ENCODE measurements around the gene WASHC3. TPM values are rescaled to one million over a fixed set of nuclear protein-coding genes. Genes with fewer than 3 reads are reported as not detected.

Gene WASHC3
- total and polyA plus RNA-seq, 2 donors (not counting 3 experiments of a cell fraction or from before 2014, with no cell fraction given): 27.8 to 28.8 TPM

DNA sequence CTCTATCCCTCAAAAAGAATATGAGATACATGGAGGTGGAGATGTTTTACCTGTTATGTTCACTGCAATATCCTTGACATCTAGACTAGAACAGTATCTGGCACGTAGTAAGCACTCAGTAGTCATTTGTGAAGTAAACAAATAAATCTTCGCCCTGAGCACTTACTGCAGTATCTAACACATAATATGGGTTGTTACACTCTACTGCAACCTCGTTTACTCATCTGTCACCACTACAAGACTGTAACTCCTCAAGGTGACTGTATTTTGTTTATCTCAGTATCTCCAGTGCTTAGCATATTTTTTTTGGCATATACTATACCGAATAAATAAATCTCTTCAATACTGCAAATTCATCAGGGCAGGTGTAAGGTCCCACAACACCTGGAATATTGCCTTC is 66.1 kb downstream of the WASHC3 start:
- FAIRE-seq: no peak
- no peak overlapping the region for H3K4me2 ChIP-seq (ENCODE audit: insufficient read depth, low read length)
- no peak overlapping the region for H3K9ac ChIP-seq (replicated peaks; ENCODE audit: extremely low read depth, insufficient read depth, low read length)
- H3K27ac ChIP-seq (ENCODE audit: insufficient read depth, low read depth, low read length): no peak overlapping the region
- no peaks in the 10 kb centered on the region for H3K9me3 ChIP-seq (replicated peaks; ENCODE audit: control insufficient read depth, insufficient read depth, low read length)
- intact Hi-C loops (cut with micrococcal nuclease): no loop called here
- no peak for DNase-seq (ENCODE audit: low read depth, low spot score)
- H2AFZ ChIP-seq (ENCODE audit: low read depth, low read length): no peak overlapping the region
- ChIA-PET CTCF (no interaction called here), POLR2A (no interaction called here)
- no peaks in the 10 kb centered on the region for H3K36me3 ChIP-seq (ENCODE audit: control insufficient read depth in 2 of 2, extremely low read depth in 1 of 2, insufficient read depth in 2 of 2, low read length in 2 of 2)
- no peaks in the 10 kb centered on the region for H4K20me1 ChIP-seq (replicated peaks; ENCODE audit: control insufficient read depth, extremely low read depth, insufficient read depth, low read length)
- no peaks in the 10 kb centered on the region for H3K79me2 ChIP-seq (ENCODE audit: control insufficient read depth, insufficient read depth, low read length)
- dilution Hi-C loops (cut with MboI; ENCODE audit: extremely low pct_ligation_motif_present, low sequenced_read_pairs): no loop called here
- no peaks in the 10 kb centered on the region for H3K9me1 ChIP-seq (replicated peaks; ENCODE audit: control insufficient read depth, extremely low read depth, insufficient read depth, low read length)
- TF ChIP-seq MYC (IDR thresholded peaks at IDR 0.05; ENCODE audit: low read depth, low read length): no peak
- TF ChIP-seq EZH2 (IDR thresholded peaks at IDR 0.05; ENCODE audit: borderline replicate concordance, low read depth, low read length, severe bottlenecking): no peak
- TF ChIP-seq POLR2AphosphoS5 (IDR thresholded peaks at IDR 0.05; ENCODE audit: insufficient read depth, low read depth, low read length): no peak
- TF ChIP-seq, protein P1, sequence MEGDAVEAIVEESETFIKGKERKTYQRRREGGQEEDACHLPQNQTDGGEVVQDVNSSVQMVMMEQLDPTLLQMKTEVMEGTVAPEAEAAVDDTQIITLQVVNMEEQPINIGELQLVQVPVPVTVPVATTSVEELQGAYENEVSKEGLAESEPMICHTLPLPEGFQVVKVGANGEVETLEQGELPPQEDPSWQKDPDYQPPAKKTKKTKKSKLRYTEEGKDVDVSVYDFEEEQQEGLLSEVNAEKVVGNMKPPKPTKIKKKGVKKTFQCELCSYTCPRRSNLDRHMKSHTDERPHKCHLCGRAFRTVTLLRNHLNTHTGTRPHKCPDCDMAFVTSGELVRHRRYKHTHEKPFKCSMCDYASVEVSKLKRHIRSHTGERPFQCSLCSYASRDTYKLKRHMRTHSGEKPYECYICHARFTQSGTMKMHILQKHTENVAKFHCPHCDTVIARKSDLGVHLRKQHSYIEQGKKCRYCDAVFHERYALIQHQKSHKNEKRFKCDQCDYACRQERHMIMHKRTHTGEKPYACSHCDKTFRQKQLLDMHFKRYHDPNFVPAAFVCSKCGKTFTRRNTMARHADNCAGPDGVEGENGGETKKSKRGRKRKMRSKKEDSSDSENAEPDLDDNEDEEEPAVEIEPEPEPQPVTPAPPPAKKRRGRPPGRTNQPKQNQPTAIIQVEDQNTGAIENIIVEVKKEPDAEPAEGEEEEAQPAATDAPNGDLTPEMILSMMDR (IDR thresholded peaks at IDR 0.05; ENCODE audit: extremely low read depth in 1 of 2, insufficient read depth in 1 of 2, low read depth in 1 of 2, low read length in 2 of 2): no peak
- no peak for TF ChIP-seq FOS (IDR thresholded peaks at IDR 0.05; ENCODE audit: borderline replicate concordance, insufficient read depth, low read length)
- no peak for TF ChIP-seq GATA2 (IDR thresholded peaks at IDR 0.05; ENCODE audit: insufficient read depth, insufficient read length, low read depth, low read length)
- TF ChIP-seq JUN (IDR thresholded peaks at IDR 0.05; ENCODE audit: borderline replicate concordance, insufficient read depth, insufficient read length, low read depth): no peak
- peaks cover 0 to 5% of the 10 kb centered on the region in 2 experiments for H3K27me3 ChIP-seq (ENCODE audit: control insufficient read depth in 2 of 2, insufficient read depth in 2 of 2, low read length in 2 of 2)
- H3K4me3 ChIP-seq (replicated peaks in 1 of 3; ENCODE audit: insufficient read depth in 1 of 3, low read depth in 1 of 3, low read length in 3 of 3): no peak overlapping the region
- H3K4me1 ChIP-seq (ENCODE audit: control insufficient read depth, extremely low read depth, insufficient read depth, low read length): no peaks in the 10 kb centered on the region
- no TSS peak for BruUV-seq (replicated peaks)

Data from endothelial cell of umbilical vein (primary cell).